ENCODE measurements around the gene SRMS. TPM values are rescaled to one million over a fixed set of nuclear protein-coding genes. Genes with fewer than 3 reads are reported as not detected.

SRMS gene
- total RNA-seq, 4 donors from 2014 or later, result not detected

DNA sequence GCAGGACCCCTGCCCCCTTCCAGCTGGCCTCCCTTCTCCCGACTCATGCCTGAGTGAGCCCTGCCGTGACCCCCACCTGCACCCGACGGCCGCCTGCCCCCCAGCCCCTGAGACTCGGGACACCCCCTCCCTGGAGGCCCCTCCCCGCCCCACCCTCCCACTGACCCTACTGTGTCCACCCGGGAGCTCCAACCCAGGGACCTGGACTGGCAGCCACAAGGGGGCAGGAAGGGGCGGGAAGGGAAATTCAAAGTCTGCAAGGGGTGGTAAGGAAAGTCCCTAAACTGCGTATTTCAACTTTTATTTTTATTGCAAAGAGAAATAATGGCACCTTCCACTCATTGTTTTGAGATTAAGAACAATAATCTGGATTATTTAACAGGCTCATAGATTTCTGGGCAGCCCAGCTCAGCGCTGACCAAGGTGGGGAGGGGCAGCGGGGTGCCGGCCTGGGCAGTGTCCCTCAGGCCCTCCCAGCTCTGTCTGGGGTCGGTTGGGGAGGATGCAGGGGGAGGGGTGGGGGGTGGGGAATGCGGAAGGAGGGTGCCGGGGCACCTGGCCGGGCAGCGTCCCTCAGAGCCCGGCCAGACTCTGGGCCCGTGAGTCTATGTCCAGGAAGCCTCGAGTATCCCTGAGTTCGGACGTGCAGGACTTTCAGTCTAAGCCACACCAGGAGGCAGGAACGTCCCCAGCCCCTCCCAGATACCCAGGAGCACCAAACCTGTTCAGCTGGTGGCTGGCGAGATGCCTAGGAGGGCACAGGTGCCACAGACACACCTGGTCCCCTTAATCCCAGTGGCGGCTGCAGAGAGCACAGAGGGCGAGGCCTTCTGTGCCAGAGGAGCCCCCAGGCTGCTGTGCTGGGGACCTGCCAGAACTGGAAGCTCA, 9.1 kb downstream of the SRMS start:
- Histone ChIP-seq H3K27ac (peak overlapping the region; percentile 62 to 76 (median 72)), H3K4me3 (replicated peaks in 1 of 3) (peak overlapping the region in 1 of 3 donors; percentile 16), H3K9me3 (no peaks in the 10 kb centered on the region), H3K27me3 (no peaks in the 10 kb centered on the region), H3K36me3 (no peaks in the 10 kb centered on the region), H3K4me1 (peaks cover 11 to 21% of the 10 kb centered on the region in 2 donors)
- DNase-seq, result peak; percentile 96
- TF ChIP-seq, protein P1, sequence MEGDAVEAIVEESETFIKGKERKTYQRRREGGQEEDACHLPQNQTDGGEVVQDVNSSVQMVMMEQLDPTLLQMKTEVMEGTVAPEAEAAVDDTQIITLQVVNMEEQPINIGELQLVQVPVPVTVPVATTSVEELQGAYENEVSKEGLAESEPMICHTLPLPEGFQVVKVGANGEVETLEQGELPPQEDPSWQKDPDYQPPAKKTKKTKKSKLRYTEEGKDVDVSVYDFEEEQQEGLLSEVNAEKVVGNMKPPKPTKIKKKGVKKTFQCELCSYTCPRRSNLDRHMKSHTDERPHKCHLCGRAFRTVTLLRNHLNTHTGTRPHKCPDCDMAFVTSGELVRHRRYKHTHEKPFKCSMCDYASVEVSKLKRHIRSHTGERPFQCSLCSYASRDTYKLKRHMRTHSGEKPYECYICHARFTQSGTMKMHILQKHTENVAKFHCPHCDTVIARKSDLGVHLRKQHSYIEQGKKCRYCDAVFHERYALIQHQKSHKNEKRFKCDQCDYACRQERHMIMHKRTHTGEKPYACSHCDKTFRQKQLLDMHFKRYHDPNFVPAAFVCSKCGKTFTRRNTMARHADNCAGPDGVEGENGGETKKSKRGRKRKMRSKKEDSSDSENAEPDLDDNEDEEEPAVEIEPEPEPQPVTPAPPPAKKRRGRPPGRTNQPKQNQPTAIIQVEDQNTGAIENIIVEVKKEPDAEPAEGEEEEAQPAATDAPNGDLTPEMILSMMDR (IDR thresholded peaks at IDR 0.05), result peak in 3 of 6 experiments; percentile 3 to 33 (median 3)
- no peak for TF ChIP-seq POLR2A (IDR thresholded peaks at IDR 0.05)
- intact Hi-C loops (cut with DNase I), result loop anchor here (5.0 to 10.0 kb wide), 4 partner anchors 204 to 526 kb away; partner anchors contain the start of genes ABHD16B and TCEA2
- 11 to 30% methylated on average over 11 to 14 of the region's 27 CpGs for WGBS, 2 donors

DNA sequence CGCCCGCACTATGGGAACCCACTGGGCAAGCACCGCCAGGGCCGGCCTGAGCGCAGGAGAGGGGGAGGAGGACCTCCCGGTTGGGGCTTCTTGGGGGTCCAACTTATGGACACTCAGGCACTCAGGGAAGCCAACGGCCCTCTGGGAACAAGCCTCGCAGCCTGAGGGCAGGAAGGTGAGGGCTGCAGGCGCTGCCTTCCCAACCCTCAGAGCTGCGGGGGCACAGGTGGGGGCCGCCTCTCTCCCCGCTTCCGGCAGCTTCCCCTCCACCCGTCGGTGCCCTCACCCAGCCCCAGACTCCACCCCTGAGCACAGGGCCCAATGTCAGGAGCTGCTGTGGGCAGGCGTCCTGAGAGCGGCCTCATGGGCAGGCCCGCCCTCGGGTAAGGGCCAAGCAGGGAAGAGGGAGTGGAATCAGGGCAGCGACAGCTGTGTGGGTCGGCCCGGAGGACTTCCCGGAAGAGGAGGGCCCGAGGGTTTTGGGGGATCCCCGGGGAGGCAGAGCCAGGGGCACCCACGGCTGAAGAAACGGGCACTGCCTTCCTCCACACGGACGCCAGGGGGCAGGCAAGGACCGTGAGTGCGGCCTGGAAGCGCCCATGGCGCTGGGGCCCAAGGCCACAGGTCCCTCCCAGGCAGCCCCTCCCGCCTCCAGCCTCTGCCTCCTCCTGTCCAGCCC, 9.9 kb downstream of the SRMS start:
- peak; percentile 83 to 84 for DNase-seq

DNA sequence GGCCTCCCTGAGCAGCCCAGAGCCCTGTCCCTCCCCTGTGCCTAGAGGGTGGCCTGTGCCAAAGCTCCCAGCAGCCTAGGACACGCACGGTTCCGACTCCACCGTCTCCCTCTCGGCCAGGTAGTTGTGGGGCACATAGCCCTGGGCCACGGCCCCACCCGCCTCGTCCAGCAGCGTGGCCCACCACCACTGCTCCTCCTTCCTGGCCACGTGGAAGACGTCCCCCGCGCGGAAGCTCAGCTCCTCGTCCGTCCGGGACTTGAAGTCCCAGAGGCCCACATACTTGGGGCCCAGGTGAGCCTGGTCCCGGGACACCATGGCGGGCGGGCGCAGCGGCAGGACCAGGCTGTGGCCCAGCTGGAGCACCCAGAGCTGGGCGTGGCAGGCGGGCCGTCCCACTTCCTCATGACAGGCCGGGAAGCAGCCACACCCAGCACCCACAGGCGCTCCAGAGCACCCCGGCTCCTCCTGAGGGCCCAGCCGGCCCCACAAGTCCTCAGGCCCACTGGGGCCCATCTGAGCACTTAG, 10.5 kb downstream of the SRMS start, which contains the start of gene PTK6:
PTK6 (minus strand) TSS at position 380 of the 528 bp plus-strand sequence; CDS start at position 318, 62 bp downstream.
- H3K9me3 ChIP-seq, result no peaks in the 10 kb centered on the region
- H3K4me3 ChIP-seq (replicated peaks in 1 of 3), result peak within 1 kb of the TSS in 1 of 3 donors; percentile 16
- peak within 1 kb of the TSS; percentile 62 to 76 (median 72) for H3K27ac ChIP-seq
- no peaks in the 10 kb centered on the region for H3K36me3 ChIP-seq
- intact Hi-C loops (cut with DNase I), result loop anchor here (2.0 to 10.0 kb wide), 5 partner anchors 205 to 528 kb away; partner anchors contain the start of genes ABHD16B and TCEA2
- no peak for TF ChIP-seq POLR2A (IDR thresholded peaks at IDR 0.05)
- TF ChIP-seq, protein P1 (IDR thresholded peaks at IDR 0.05), result no peak
- peaks cover 11 to 21% of the 10 kb centered on the region in 2 donors for H3K4me1 ChIP-seq
- H3K27me3 ChIP-seq, result no peaks in the 10 kb centered on the region
- 90 to 93% methylated on average over 14 to 28 of the region's 29 CpGs for WGBS, 2 donors
- no peak for DNase-seq

More for the DNA sequence above, 9.9 kb downstream of the SRMS start:
- peak in 1 of 2 donors; percentile 26 for TF ChIP-seq POLR2A (IDR thresholded peaks at IDR 0.05)
- TF ChIP-seq, protein P1 (IDR thresholded peaks at IDR 0.05), result peak; percentile 86 to 99 (median 94)
- Histone ChIP-seq H3K4me1 (peaks cover 11 to 21% of the 10 kb centered on the region in 2 donors), H3K36me3 (no peaks in the 10 kb centered on the region), H3K4me3 (replicated peaks in 1 of 3) (peak overlapping the region in 1 of 3 donors; percentile 16), H3K27me3 (no peaks in the 10 kb centered on the region), H3K9me3 (no peaks in the 10 kb centered on the region), H3K27ac (peak overlapping the region; percentile 62 to 76 (median 72))
- WGBS, 2 donors, result 4 to 11% methylated on average over 24 to 25 of the region's 34 CpGs
- intact Hi-C loops (cut with DNase I), result loop anchor here (2.0 to 10.0 kb wide), 5 partner anchors 205 to 527 kb away; partner anchors contain the start of genes ABHD16B and TCEA2

DNA sequence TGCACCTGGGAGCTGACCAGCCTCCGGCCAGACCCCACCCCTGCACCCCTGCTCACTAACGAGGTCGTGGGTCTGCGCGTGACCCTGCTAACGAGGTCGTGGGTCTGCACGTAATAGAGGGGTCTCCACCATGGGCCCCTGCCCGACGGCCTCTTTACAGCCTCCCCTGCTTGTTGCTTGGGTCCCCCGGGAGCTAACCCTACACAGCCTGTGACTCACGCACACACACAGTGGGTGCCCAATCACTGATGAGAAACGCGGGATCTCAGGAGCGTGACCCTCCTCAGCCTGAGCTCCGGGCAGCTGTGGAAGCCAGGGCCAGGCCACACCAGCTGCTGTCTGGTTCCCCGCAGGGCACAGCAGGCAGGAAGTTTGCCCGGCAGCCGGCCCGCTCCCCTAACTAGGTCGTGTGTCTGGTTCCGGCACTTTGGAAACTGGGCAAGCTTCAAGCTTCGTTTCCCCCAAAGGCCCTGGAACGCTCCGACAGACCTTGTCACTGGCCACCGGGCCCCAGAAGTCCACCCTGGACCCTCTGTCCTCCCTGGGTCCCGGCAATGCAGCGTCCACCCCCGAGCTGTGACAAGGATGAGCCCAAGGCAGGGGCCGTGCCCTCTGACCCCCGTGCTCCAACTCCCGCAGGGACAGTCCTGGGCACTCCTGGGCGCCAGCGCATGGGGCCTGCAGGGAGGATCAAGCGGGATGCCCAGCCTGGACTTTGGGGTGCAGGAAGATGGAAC, 11.1 kb downstream of the SRMS start:
- Histone ChIP-seq H3K36me3 (no peaks in the 10 kb centered on the region), H3K4me3 (replicated peaks in 1 of 3) (no peak overlapping the region), H3K27ac (no peak overlapping the region), H3K27me3 (no peaks in the 10 kb centered on the region), H3K9me3 (no peaks in the 10 kb centered on the region), H3K4me1 (peaks cover 11 to 21% of the 10 kb centered on the region in 2 donors)
- DNase-seq, result no peak
- no peak for TF ChIP-seq POLR2A (IDR thresholded peaks at IDR 0.05)
- TF ChIP-seq, protein P1 (IDR thresholded peaks at IDR 0.05), result no peak
- intact Hi-C loops (cut with DNase I), result loop anchor here (2.0 to 10.0 kb wide), 5 partner anchors 206 to 528 kb away; partner anchors contain the start of genes ABHD16B and TCEA2
- 59 to 73% methylated on average over 17 to 33 of the region's 35 CpGs for WGBS, 2 donors

Data from thyroid gland (tissue), 4 donors.